GM19395 (cell line): ENCODE measurements around the gene C4B.
"Not testable (repeated sequence)": the region's sequence is repeated elsewhere in the genome, so short reads cannot be mapped to it uniquely, and the experiment has no call there.

Source experiments
- ATAC-seq: cut with Tn5 transposase; IDR thresholded peaks from one replicate; pipeline ENCODE4 v1.9.1; 2021; ENCODE audit warnings: mild to moderate bottlenecking, moderate library complexity; ENCODE audit not compliant: unreplicated experiment

The C4B gene

GRCh38 chr6:32049736-32050135, 35.1 kb downstream of the C4B start:
- ATAC-seq: not testable (repeated sequence)

GRCh38 chr6:32050562-32050961, 36.0 kb downstream of the C4B start:
- no peak for ATAC-seq

GRCh38 chr6:32052626-32053025, 38.0 kb downstream of the C4B start:
- ATAC-seq: not testable (repeated sequence)

GRCh38 chr6:32053314-32053713, 38.7 kb downstream of the C4B start:
- ATAC-seq: not testable (repeated sequence)

GRCh38 chr6:32055756-32056155, 41.2 kb downstream of the C4B start:
- not testable (repeated sequence) for ATAC-seq

GRCh38 chr6:32056254-32056653, 41.7 kb downstream of the C4B start:
- ATAC-seq: no peak

GRCh38 chr6:32057966-32058365, 43.4 kb downstream of the C4B start:
- no peak for ATAC-seq

- ATAC-seq: no peak
Observed at GRCh38 chr6:32058511-32058963, 43.9 kb downstream of the C4B start.

GRCh38 chr6:32060966-32061655, 46.5 kb downstream of the C4B start:
- ATAC-seq: no peak

GRCh38 chr6:32064706-32065105, 50.1 kb downstream of the C4B start:
- no peak for ATAC-seq

GRCh38 chr6:32067521-32067920, 52.9 kb downstream of the C4B start:
- ATAC-seq: not testable (repeated sequence)

GRCh38 chr6:32068315-32068714, 53.7 kb downstream of the C4B start:
- ATAC-seq: not testable (repeated sequence)

- ATAC-seq: no peak
Observed at GRCh38 chr6:32068867-32069266, 54.3 kb downstream of the C4B start.

- no peak for ATAC-seq
Observed at GRCh38 chr6:32069460-32069859, 54.9 kb downstream of the C4B start.

GRCh38 chr6:32069878-32070515, 55.4 kb downstream of the C4B start:
- no peak for ATAC-seq

GRCh38 chr6:32070814-32071543, 56.4 kb downstream of the C4B start:
- ATAC-seq: no peak

- ATAC-seq: no peak
Observed at GRCh38 chr6:32073101-32073500, 58.5 kb downstream of the C4B start.

- no peak for ATAC-seq
Observed at GRCh38 chr6:32073613-32074012, 59.0 kb downstream of the C4B start.

GRCh38 chr6:32074996-32075532, 60.5 kb downstream of the C4B start:
- no peak for ATAC-seq

GRCh38 chr6:32075781-32076180, 61.2 kb downstream of the C4B start:
- no peak for ATAC-seq

GRCh38 chr6:32076321-32076809, 61.8 kb downstream of the C4B start:
- ATAC-seq: no peak
